Stimulated activated CD4-positive, alpha-beta T cell treated with anti-CD3 and anti-CD28 coated beads, Interleukin-2, amount 100 ng/mL, for 4 hours (primary cell): ENCODE measurements around the gene NUDT19.
"Not testable (repeated sequence)": the region's sequence is repeated elsewhere in the genome, so short reads cannot be mapped to it uniquely, and the experiment has no call there.

Experiments
- DNase-seq: peaks from one replicate; pipeline ENCODE4 v3.0.0-alpha.2; 2020; ENCODE audit warnings: low read depth

NUDT19 gene

GRCh38 chr19:32675720-32676185 lies 15.9 kb upstream of the NUDT19 start, which contains the start of gene RGS9BP:
RGS9BP (plus strand) TSS chr19:32675848; CDS start chr19:32676264, 416 bp downstream.
- DNase-seq = peak; percentile 51

- DNase-seq = no peak
These were observed 15.3 kb upstream of the NUDT19 start for GRCh38 chr19:32676186-32676894.

- DNase-seq = no peak
These were observed 14.7 kb upstream of the NUDT19 start for GRCh38 chr19:32676895-32677359.

- DNase-seq = no peak
These were observed 14.0 kb upstream of the NUDT19 start for GRCh38 chr19:32677657-32678056.

GRCh38 chr19:32680986-32681385 lies 10.6 kb upstream of the NUDT19 start:
- DNase-seq = no peak

- no peak for DNase-seq
These were observed 9.3 kb upstream of the NUDT19 start for GRCh38 chr19:32682317-32682716.

GRCh38 chr19:32686847-32687475 lies 4.7 kb upstream of the NUDT19 start:
- DNase-seq = no peak

GRCh38 chr19:32687681-32688080 lies 3.9 kb upstream of the NUDT19 start:
- DNase-seq = no peak

- DNase-seq = no peak
These were observed 3.3 kb upstream of the NUDT19 start for GRCh38 chr19:32688311-32688710.

- peak; percentile 21 for DNase-seq
These were observed 518 bp downstream of the NUDT19 start for GRCh38 chr19:32691952-32692726.

- DNase-seq = no peak
These were observed 1.1 kb downstream of the NUDT19 start for GRCh38 chr19:32692727-32693061.

- DNase-seq = peak; percentile 9
These were observed 1.8 kb downstream of the NUDT19 start for GRCh38 chr19:32693151-32694108.

- DNase-seq = not testable (repeated sequence)
These were observed 2.7 kb downstream of the NUDT19 start for GRCh38 chr19:32694316-32694715.

GRCh38 chr19:32694851-32695250 lies 3.2 kb downstream of the NUDT19 start:
- DNase-seq = not testable (repeated sequence)

- DNase-seq = not testable (repeated sequence)
These were observed 3.9 kb downstream of the NUDT19 start for GRCh38 chr19:32695506-32695905.

GRCh38 chr19:32696771-32697170 lies 5.2 kb downstream of the NUDT19 start:
- not testable (repeated sequence) for DNase-seq

GRCh38 chr19:32700129-32700528 lies 8.5 kb downstream of the NUDT19 start:
- DNase-seq = not testable (repeated sequence)

- no peak for DNase-seq
These were observed 10.4 kb downstream of the NUDT19 start for GRCh38 chr19:32702010-32702409.

- DNase-seq = not testable (repeated sequence)
These were observed 12.4 kb downstream of the NUDT19 start for GRCh38 chr19:32704006-32704405.

- DNase-seq = peak; percentile 35
These were observed 16.8 kb downstream of the NUDT19 start for GRCh38 chr19:32708457-32708856.

- no peak for DNase-seq
These were observed 17.4 kb downstream of the NUDT19 start for GRCh38 chr19:32709032-32709431.
